SK-N-SH (cell line): ENCODE measurements around the gene TNRC6B. TPM values are rescaled to one million over a fixed set of nuclear protein-coding genes. Genes with fewer than 3 reads are reported as not detected.

Experiments
- CTCF ChIA-PET: fragments of 300-600, 350-600 bp; formaldehyde crosslinking; extraction: SDS; loops from one replicate; lab custom pipeline; 2021; lab: Yijun Ruan, JAX
- POLR2A ChIA-PET: fragments of 350-600 bp; sonication (Branson Sonifier 250); formaldehyde crosslinking; extraction: SDS; loops from one replicate; lab custom pipeline; 2020; ENCODE audit warnings: antibody characterized with exemption, inconsistent platforms; lab: Yijun Ruan, JAX
- DNase-seq: peaks from one replicate; pipeline ENCODE4 v3.0.0; 2012
- H2AFZ ChIP-seq: fragments of 200-600 bp; sonication (generic); 2 replicates; pipeline ENCODE4 v1.8.1; 2016; ENCODE audit warnings: antibody characterized with exemption, mild to moderate bottlenecking, low read depth
- H3F3A ChIP-seq: fragments of 200-600 bp; sonication (generic); replicated peaks from 2 replicates; pipeline ENCODE3; 2016; ENCODE audit warnings: antibody characterized with exemption, mild to moderate bottlenecking; ENCODE audit not compliant: insufficient read depth
- H3K27ac ChIP-seq, 2 experiments: fragments of 200-500 bp in 1 of 2; fragments of 200-600 bp in 1 of 2; sonication (Bioruptor generic) in 1 of 2; sonication (generic), shearing (Covaris generic) in 1 of 2; 2 replicates each; pipeline versions ENCODE4 v1.5.1 to v1.6.1; 2014 to 2016; ENCODE audit warnings: low read depth in 2 of 2, inconsistent platforms in 1 of 2, low read length in 1 of 2, mild to moderate bottlenecking in 1 of 2, mixed read lengths in 1 of 2
- H3K27me3 ChIP-seq: fragments of 200-600 bp; sonication (generic), shearing (Covaris generic); 2 replicates; pipeline ENCODE4 v1.6.1; 2016; ENCODE audit warnings: mixed run types; ENCODE audit not compliant: insufficient read depth
- H3K36me3 ChIP-seq, 2 experiments: fragments of 200-500 bp in 1 of 2; fragments of 200-600 bp in 1 of 2; sonication (Bioruptor generic) in 1 of 2; sonication (generic) in 1 of 2; replicated peaks in 1 of 2; 2 replicates each; pipeline versions ENCODE3 to v1.5.1; 2014 to 2016; ENCODE audit warnings: low read length in 1 of 2, mild to moderate bottlenecking in 1 of 2; ENCODE audit not compliant: insufficient read depth in 2 of 2, control insufficient read depth in 1 of 2
- H3K4me1 ChIP-seq, 2 experiments: fragments of 200-500 bp in 1 of 2; fragments of 200-600 bp in 1 of 2; sonication (Bioruptor generic) in 1 of 2; sonication (generic), shearing (Covaris generic) in 1 of 2; 2 replicates each; pipeline versions ENCODE4 v1.5.1 to v1.6.1; 2014 to 2016; ENCODE audit warnings: low read depth in 1 of 2, low read length in 1 of 2, mixed run types in 1 of 2; ENCODE audit not compliant: insufficient read depth in 2 of 2, control insufficient read depth in 1 of 2
- H3K4me2 ChIP-seq: fragments of 200-600 bp; sonication (generic), shearing (Covaris generic); 2 replicates; pipeline ENCODE4 v1.6.1; 2017; ENCODE audit warnings: mixed run types
- H3K4me3 ChIP-seq, 2 experiments: fragments of 200-500 bp in 1 of 2; fragments of 200-600 bp in 1 of 2; sonication (Bioruptor generic) in 1 of 2; sonication (generic), shearing (Covaris generic) in 1 of 2; 2 replicates each; pipeline versions ENCODE4 v1.5.1 to v1.8.1; 2014 to 2016; ENCODE audit warnings: low read depth in 2 of 2, inconsistent platforms in 1 of 2, low read length in 1 of 2, mild to moderate bottlenecking in 1 of 2, mixed read lengths in 1 of 2, moderate library complexity in 1 of 2
- H3K79me2 ChIP-seq: fragments of 200-600 bp; sonication (generic); 2 replicates; pipeline ENCODE4 v1.8.1; 2017; ENCODE audit warnings: mild to moderate bottlenecking; ENCODE audit not compliant: insufficient read depth
- H3K9ac ChIP-seq: fragments of 200-600 bp; sonication (generic); 2 replicates; pipeline ENCODE4 v1.6.1; 2017; ENCODE audit warnings: mixed run types
- H3K9me2 ChIP-seq: fragments of 200-600 bp; sonication (generic); 2 replicates; pipeline ENCODE4 v1.6.1; 2017; ENCODE audit warnings: mixed run types
- H3K9me3 ChIP-seq: fragments of 200-600 bp; sonication (generic); 2 replicates; pipeline ENCODE4 v1.6.1; 2017; ENCODE audit warnings: mixed run types, mild to moderate bottlenecking, moderate library complexity
- H4K20me1 ChIP-seq: fragments of 200-600 bp; sonication (generic); 2 replicates; pipeline ENCODE4 v1.6.1; 2017; ENCODE audit warnings: mild to moderate bottlenecking, mixed run types; ENCODE audit not compliant: insufficient read depth
- EP300 ChIP-seq, 2 experiments: IDR thresholded peaks; 2 replicates each; pipeline versions ENCODE4 v1.4.0 to v1.6.1; 2012; ENCODE audit warnings: borderline replicate concordance in 1 of 2, low read depth in 1 of 2, low read length in 1 of 2
- EZH2phosphoT487 ChIP-seq: fragments of 200-600 bp; sonication (generic); IDR thresholded peaks from 2 replicates; pipeline ENCODE4 v1.6.1; 2017; ENCODE audit warnings: low read depth, mixed run types, mild to moderate bottlenecking, antibody characterized with exemption, moderate library complexity, borderline replicate concordance
- FOXM1 ChIP-seq: IDR thresholded peaks from 2 replicates; pipeline ENCODE4 v1.4.0; 2012; ENCODE audit warnings: low read depth, mild to moderate bottlenecking
- GABPA ChIP-seq: IDR thresholded peaks from 2 replicates; pipeline ENCODE4 v1.4.0; 2012; ENCODE audit warnings: low read depth, mild to moderate bottlenecking
- GATA2 ChIP-seq: sonication (generic); formaldehyde crosslinking; IDR thresholded peaks from 2 replicates; pipeline ENCODE4 v1.5.0; 2020; ENCODE audit warnings: mild to moderate bottlenecking, missing genetic modification reagents
- JUND ChIP-seq: IDR thresholded peaks from 2 replicates; pipeline ENCODE4 v1.4.0; 2012
- MEF2A ChIP-seq: IDR thresholded peaks from 2 replicates; pipeline ENCODE4 v1.4.0; 2012; ENCODE audit warnings: low read depth, borderline replicate concordance
- NRF1 ChIP-seq: IDR thresholded peaks from 2 replicates; pipeline ENCODE4 v1.6.1; 2012; ENCODE audit warnings: low read depth, mild to moderate bottlenecking, low read length
- POLR2AphosphoS5 ChIP-seq: IDR thresholded peaks from 2 replicates; pipeline ENCODE4 v1.6.1; 2012; ENCODE audit warnings: low read depth, low read length
- TEAD4 ChIP-seq: IDR thresholded peaks from 2 replicates; pipeline ENCODE4 v1.4.0; 2012; ENCODE audit warnings: mild to moderate bottlenecking, borderline replicate concordance; ENCODE audit not compliant: insufficient read depth
- WGBS: methylation state at CpG from one replicate; pipeline ENCODE4 v1.1.6; 2017; ENCODE audit warnings: low lambda C conversion rate; 5-methylcytosine and 5-hydroxymethylcytosine counted together
- polyA plus RNA-seq, 3 experiments: library from polyadenylated mRNA; depleted of rRNA; stranded (reverse); fragments of >200 nt; gene quantifications; 2 replicates each; pipeline ENCODE4 v1.2.3, GENCODE V29; 2012
- TF ChIP-seq, protein P1 (sequence below): IDR thresholded peaks from 2 replicates; pipeline ENCODE4; 2012

Gene TNRC6B
- polyA plus RNA-seq, 1 of the 3 experiments (the other 2 are of a cell fraction) = 1.2 TPM

DNA sequence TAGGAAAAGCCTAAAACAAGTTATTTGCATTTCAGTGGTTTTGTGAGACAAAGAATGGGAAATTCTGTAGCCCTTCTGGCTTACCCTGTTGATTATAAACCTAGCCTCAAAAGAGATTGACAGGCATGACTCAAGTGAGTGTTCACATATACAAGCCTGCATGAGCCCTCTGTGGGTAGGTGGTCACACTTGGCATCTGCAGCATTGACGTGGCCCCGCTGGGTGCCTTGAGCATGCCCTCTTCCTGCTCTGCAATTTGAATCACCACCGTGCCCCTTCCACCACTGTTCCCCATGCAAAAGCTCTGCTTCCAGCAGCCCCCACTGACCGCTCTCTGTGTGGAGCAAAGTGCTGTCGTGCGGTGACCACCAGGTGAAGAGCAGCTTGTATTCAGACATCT, 147.6 kb downstream of the TNRC6B start:
- H3F3A ChIP-seq = no peaks in the 10 kb centered on the region
- no peaks in the 10 kb centered on the region for H3K79me2 ChIP-seq
- H3K36me3 ChIP-seq = peaks cover 0 to 10% of the 10 kb centered on the region in 2 experiments
- no peaks in the 10 kb centered on the region for H4K20me1 ChIP-seq
- H3K4me1 ChIP-seq = peaks cover 0 to 17% of the 10 kb centered on the region in 2 experiments; a peak in 1 of 4 replicates
- no peak overlapping the region for H2AFZ ChIP-seq
- no peak for TF ChIP-seq FOXM1
- TF ChIP-seq, protein P1, sequence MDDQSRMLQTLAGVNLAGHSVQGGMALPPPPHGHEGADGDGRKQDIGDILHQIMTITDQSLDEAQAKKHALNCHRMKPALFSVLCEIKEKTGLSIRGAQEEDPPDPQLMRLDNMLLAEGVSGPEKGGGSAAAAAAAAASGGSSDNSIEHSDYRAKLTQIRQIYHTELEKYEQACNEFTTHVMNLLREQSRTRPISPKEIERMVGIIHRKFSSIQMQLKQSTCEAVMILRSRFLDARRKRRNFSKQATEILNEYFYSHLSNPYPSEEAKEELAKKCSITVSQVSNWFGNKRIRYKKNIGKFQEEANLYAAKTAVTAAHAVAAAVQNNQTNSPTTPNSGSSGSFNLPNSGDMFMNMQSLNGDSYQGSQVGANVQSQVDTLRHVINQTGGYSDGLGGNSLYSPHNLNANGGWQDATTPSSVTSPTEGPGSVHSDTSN = no peak
- TF ChIP-seq GATA2 (CRISPR knock-in tag) = no peak
- TF ChIP-seq GABPA = no peak
- TF ChIP-seq, all 33 proteins: peak for 0
- WGBS = 100% methylated on average over 1 of the region's 6 CpGs
- Histone ChIP-seq H3K9me2 (no peaks in the 10 kb centered on the region), H3K9me3 (no peaks in the 10 kb centered on the region), H3K4me3 (no peak overlapping the region), H3K27ac (no peak overlapping the region; a peak in 1 of 4 replicates), H3K4me2 (no peak overlapping the region), H3K27me3 (no peaks in the 10 kb centered on the region), H3K9ac (no peak overlapping the region)
- ChIA-PET CTCF (interaction anchor here (2.0 kb wide), 1 partner anchor 23 kb away, joined by 6 read pairs; no protein-coding TSS in a partner anchor), POLR2A (no interaction called here)
- no peak for DNase-seq

DNA sequence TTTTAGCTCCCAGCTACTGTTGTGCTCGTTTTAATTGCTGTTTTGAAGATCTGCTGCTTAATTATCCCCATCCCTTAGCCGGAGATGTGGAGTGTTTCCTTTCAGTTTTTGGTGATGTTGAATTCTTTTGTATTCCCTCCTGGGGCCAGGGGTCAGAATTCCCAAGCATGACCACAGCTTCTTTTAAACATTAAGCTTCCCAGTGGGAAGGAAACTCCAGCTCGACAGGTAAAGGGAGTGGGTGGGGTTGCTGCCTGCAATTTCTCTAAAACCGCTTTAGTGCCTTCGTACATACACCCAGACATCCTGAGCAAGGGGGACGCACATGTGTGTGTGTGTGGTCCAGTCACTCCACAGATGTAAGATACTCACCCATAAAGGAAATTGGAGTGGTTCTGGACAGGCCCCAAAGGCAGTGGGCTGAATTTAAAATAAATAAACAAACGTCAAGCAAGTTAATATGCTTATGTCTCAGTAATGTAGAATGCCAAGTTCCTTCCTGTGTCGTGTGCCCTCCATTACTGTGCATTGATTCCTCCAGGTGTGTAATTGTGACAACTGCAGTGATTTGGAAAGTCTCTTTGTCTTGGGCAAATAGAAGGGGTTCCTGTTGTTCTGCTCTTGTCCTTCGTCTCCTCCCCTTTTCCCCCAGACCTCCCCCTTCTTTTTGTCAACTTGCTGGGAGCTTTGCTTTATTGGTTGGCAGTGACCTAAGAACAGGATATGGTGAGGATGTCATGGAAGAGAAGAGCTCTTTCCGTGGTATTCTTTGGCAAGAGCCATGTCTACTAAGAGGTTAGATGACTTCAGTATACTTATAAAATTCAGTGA, 149.4 kb downstream of the TNRC6B start:
- Histone ChIP-seq H2AFZ (no peak overlapping the region), H3K9ac (no peak overlapping the region), H3K4me1 (peaks cover 0 to 17% of the 10 kb centered on the region in 2 experiments; a peak in 1 of 4 replicates), H3K27ac (no peak overlapping the region), H3K9me2 (no peaks in the 10 kb centered on the region), H3K27me3 (no peaks in the 10 kb centered on the region), H3K4me3 (no peak overlapping the region), H3K36me3 (peaks cover 0 to 6% of the 10 kb centered on the region in 2 experiments), H3K9me3 (no peaks in the 10 kb centered on the region), H3F3A (no peaks in the 10 kb centered on the region), H3K79me2 (no peaks in the 10 kb centered on the region), H3K4me2 (no peak overlapping the region), H4K20me1 (no peaks in the 10 kb centered on the region)
- WGBS = 93% methylated on average over 10 of the region's 10 CpGs
- ChIA-PET POLR2A (interaction anchor here (0.6 kb wide), 1 partner anchor 986 kb away, joined by 3 read pairs; no protein-coding TSS in a partner anchor), CTCF (interaction anchor here (1.2 to 2.0 kb wide), 2 partner anchors 21 kb away, joined by 5 to 6 read pairs; no protein-coding TSS in a partner anchor)
- DNase-seq = no peak
- TF ChIP-seq NRF1 (no peak), JUND (no peak), POLR2AphosphoS5 (no peak), EP300 (IDR thresholded peaks at IDR 0.05; ENCODE audit: borderline replicate concordance in 1 of 2, low read depth in 1 of 2, low read length in 1 of 2) (no peak), TEAD4 (no peak), EZH2phosphoT487 (no peak), GABPA (no peak), MEF2A (no peak)
